GM10248 (cell line): ENCODE data around the gene TMEM219.
"Not testable (repeated sequence)": the region's sequence is repeated elsewhere in the genome, so short reads cannot be mapped to it uniquely, and the experiment has no call there.

Experiments
- CTCF ChIA-PET: fragments of 300-600 bp; sonication (Branson Sonifier 250); formaldehyde crosslinking; extraction: SDS; loops from one replicate; lab custom pipeline; 2021; ENCODE audit warnings: antibody characterized with exemption; lab: Yijun Ruan, JAX
- POLR2A ChIA-PET: fragments of 350-650 bp; sonication (Branson Sonifier 250); formaldehyde crosslinking; extraction: SDS; loops from one replicate; lab custom pipeline; 2020; ENCODE audit warnings: antibody characterized with exemption; lab: Yijun Ruan, JAX
- DNase-seq: peaks from one replicate; pipeline ENCODE4 v3.0.0; 2012; ENCODE audit errors: extremely low spot score
- CTCF ChIP-seq: IDR thresholded peaks from 2 replicates; pipeline ENCODE4 v1.5.1; 2012; ENCODE audit warnings: mild to moderate bottlenecking, low read depth; ENCODE audit errors: extremely low read depth, missing control alignments, control extremely low read depth

TMEM219 gene

GRCh38 chr16:30009085-30009862 is 47.4 kb downstream of the TMEM219 start:
- CTCF ChIA-PET, result interaction anchor here (1.1 to 1.2 kb wide), 2 partner anchors 14 to 421 kb away, joined by 3 read pairs; partner anchors contain the start of genes C16orf92 and DCTPP1
- no peak for DNase-seq
- TF ChIP-seq CTCF, result no peak
- POLR2A ChIA-PET, result no interaction called here

GRCh38 chr16:30009990-30010843 is 48.3 kb downstream of the TMEM219 start:
- POLR2A ChIA-PET, result no interaction called here
- CTCF ChIA-PET, result no interaction called here
- no peak for DNase-seq

GRCh38 chr16:30010844-30011713 is 49.2 kb downstream of the TMEM219 start, which contains the start of gene DOC2A:
DOC2A (minus strand) TSS chr16:30011027; CDS start chr16:30010222, 805 bp downstream.
- no peak for DNase-seq
- no peak for TF ChIP-seq CTCF
- CTCF ChIA-PET, result interaction anchor here (1.3 kb wide), 1 partner anchor 22 kb away, joined by 4 read pairs; no protein-coding TSS in a partner anchor

More at GRCh38 chr16:30009990-30010843, 48.3 kb downstream of the TMEM219 start:
- no peak for TF ChIP-seq CTCF

GRCh38 chr16:30011714-30012504 is 50.0 kb downstream of the TMEM219 start:
- POLR2A ChIA-PET, result no interaction called here
- DNase-seq, result no peak

More at GRCh38 chr16:30010844-30011713, 49.2 kb downstream of the TMEM219 start, which contains the start of gene DOC2A:
- POLR2A ChIA-PET, result no interaction called here

GRCh38 chr16:30012598-30012997 is 50.7 kb downstream of the TMEM219 start:
- DNase-seq, POLR2A ChIA-PET: not testable (repeated sequence)
- CTCF ChIA-PET, result interaction anchor here (2.6 kb wide), 1 partner anchor 19 kb away, joined by 9 read pairs; no protein-coding TSS in a partner anchor

More at GRCh38 chr16:30011714-30012504, 50.0 kb downstream of the TMEM219 start:
- TF ChIP-seq CTCF, result no peak
- CTCF ChIA-PET, result interaction anchor here (1.3 kb wide), 1 partner anchor 21 kb away, joined by 4 read pairs; no protein-coding TSS in a partner anchor

- CTCF ChIA-PET, result interaction anchor here (1.1 to 2.6 kb wide), 2 partner anchors 11 to 17 kb away, joined by 3 to 9 read pairs; no protein-coding TSS in a partner anchor
- POLR2A ChIA-PET, result interaction anchor here (0.7 kb wide), 1 partner anchor 41 kb away, joined by 7 read pairs; no protein-coding TSS in a partner anchor
- not testable (repeated sequence) for DNase-seq
These were observed 53.6 kb downstream of the TMEM219 start for GRCh38 chr16:30015450-30015849.
